ENCODE data around the gene TRPM8. TPM values are rescaled to one million over a fixed set of nuclear protein-coding genes. Genes with fewer than 3 reads are reported as not detected.

The TRPM8 gene
- total RNA-seq, 2 experiments from 2014 or later: not detected

- Mint-ChIP-seq H3K27ac (no peak overlapping the region), H3K27me3 (ENCODE audit: low read depth) (peaks cover 17% of the 10 kb centered on the region), H3K4me1 (ENCODE audit: low read depth) (peaks cover 5% of the 10 kb centered on the region), H3K36me3 (ENCODE audit: low read depth) (no peaks in the 10 kb centered on the region), H3K4me3 (no peak overlapping the region), H3K9me3 (ENCODE audit: insufficient read depth) (no peaks in the 10 kb centered on the region)
- no peak for DNase-seq
- ChIA-PET POLR2A (no interaction called here), CTCF (interaction anchor here (1.0 kb wide), 1 partner anchor 17 kb away, joined by 3 read pairs; no protein-coding TSS in a partner anchor)
- no peak for ATAC-seq
Observed at GRCh38 chr2:233915128-233915527, 2.0 kb upstream of the TRPM8 start.

- H3K4me1 Mint-ChIP-seq (ENCODE audit: low read depth): peaks cover 6% of the 10 kb centered on the region
- POLR2A ChIA-PET: interaction anchor here (0.5 kb wide), 1 partner anchor 106 kb away, joined by 3 read pairs; no protein-coding TSS in a partner anchor
- CTCF ChIA-PET: interaction anchor here (1.1 kb wide), 1 partner anchor 57 kb away, joined by 3 read pairs; no protein-coding TSS in a partner anchor
Observed at GRCh38 chr2:233919319-233919718, 2.1 kb downstream of the TRPM8 start.

GRCh38 chr2:233919938-233920337 lies 2.8 kb downstream of the TRPM8 start:
- Mint-ChIP-seq H3K27me3 (ENCODE audit: low read depth) (peaks cover 31% of the 10 kb centered on the region), H3K36me3 (ENCODE audit: low read depth) (no peaks in the 10 kb centered on the region), H3K4me1 (ENCODE audit: low read depth) (peaks cover 6% of the 10 kb centered on the region), H3K27ac (no peak overlapping the region), H3K4me3 (no peak overlapping the region), H3K9me3 (ENCODE audit: insufficient read depth) (no peaks in the 10 kb centered on the region)
- DNase-seq: peak; percentile 27
- ChIA-PET CTCF (no interaction called here), POLR2A (no interaction called here)
- ATAC-seq: peak; percentile 30

More at GRCh38 chr2:233919319-233919718, 2.1 kb downstream of the TRPM8 start:
- no peak for DNase-seq
- Mint-ChIP-seq H3K27ac (no peak overlapping the region), H3K36me3 (ENCODE audit: low read depth) (no peaks in the 10 kb centered on the region), H3K9me3 (ENCODE audit: insufficient read depth) (no peaks in the 10 kb centered on the region), H3K4me3 (no peak overlapping the region), H3K27me3 (ENCODE audit: low read depth) (peaks cover 27% of the 10 kb centered on the region)
- no peak for ATAC-seq

GRCh38 chr2:233922471-233922870 lies 5.3 kb downstream of the TRPM8 start:
- ChIA-PET CTCF (interaction anchor here (0.9 kb wide), 1 partner anchor 65 kb away, joined by 3 read pairs; no protein-coding TSS in a partner anchor), POLR2A (no interaction called here)
- H3K9me3 Mint-ChIP-seq (ENCODE audit: insufficient read depth): no peaks in the 10 kb centered on the region
- DNase-seq (no peak), ATAC-seq (no peak)
- peaks cover 6% of the 10 kb centered on the region for H3K4me1 Mint-ChIP-seq (ENCODE audit: low read depth)
- H3K4me3 Mint-ChIP-seq: no peak overlapping the region
- H3K27ac Mint-ChIP-seq: no peak overlapping the region
- peaks cover 30% of the 10 kb centered on the region for H3K27me3 Mint-ChIP-seq (ENCODE audit: low read depth)
- H3K36me3 Mint-ChIP-seq (ENCODE audit: low read depth): no peaks in the 10 kb centered on the region

GRCh38 chr2:233925402-233925801 lies 8.2 kb downstream of the TRPM8 start:
- no peaks in the 10 kb centered on the region for H3K36me3 Mint-ChIP-seq (ENCODE audit: low read depth)
- POLR2A ChIA-PET: no interaction called here
- no peak overlapping the region for H3K4me3 Mint-ChIP-seq
- H3K27me3 Mint-ChIP-seq (ENCODE audit: low read depth): peaks cover 32% of the 10 kb centered on the region
- H3K27ac Mint-ChIP-seq: no peak overlapping the region
- CTCF ChIA-PET: no interaction called here
- ATAC-seq (no peak), DNase-seq (no peak)
- H3K4me1 Mint-ChIP-seq (ENCODE audit: low read depth): peaks cover 5% of the 10 kb centered on the region
- H3K9me3 Mint-ChIP-seq (ENCODE audit: insufficient read depth): no peaks in the 10 kb centered on the region

- H3K36me3 Mint-ChIP-seq (ENCODE audit: low read depth): no peaks in the 10 kb centered on the region
- peaks cover 40% of the 10 kb centered on the region for H3K27me3 Mint-ChIP-seq (ENCODE audit: low read depth)
- H3K9me3 Mint-ChIP-seq (ENCODE audit: insufficient read depth): no peaks in the 10 kb centered on the region
- peaks cover 5% of the 10 kb centered on the region for H3K4me1 Mint-ChIP-seq (ENCODE audit: low read depth)
- ChIA-PET CTCF (no interaction called here), POLR2A (no interaction called here)
- ATAC-seq (no peak), DNase-seq (no peak)
- H3K27ac Mint-ChIP-seq: no peak overlapping the region
- no peak overlapping the region for H3K4me3 Mint-ChIP-seq
Observed at GRCh38 chr2:233926806-233927205, 9.6 kb downstream of the TRPM8 start.

- peaks cover 38% of the 10 kb centered on the region for H3K27me3 Mint-ChIP-seq (ENCODE audit: low read depth)
- H3K27ac Mint-ChIP-seq: no peak overlapping the region
- peaks cover 5% of the 10 kb centered on the region for H3K4me1 Mint-ChIP-seq (ENCODE audit: low read depth)
- ChIA-PET CTCF (interaction anchor here (0.7 to 1.2 kb wide), 8 partner anchors 11 to 187 kb away, joined by 3 to 4 read pairs (median 3); no protein-coding TSS in a partner anchor), POLR2A (no interaction called here)
- H3K4me3 Mint-ChIP-seq: no peak overlapping the region
- DNase-seq: peak; percentile 45
- H3K36me3 Mint-ChIP-seq (ENCODE audit: low read depth): no peaks in the 10 kb centered on the region
- no peaks in the 10 kb centered on the region for H3K9me3 Mint-ChIP-seq (ENCODE audit: insufficient read depth)
- no peak for ATAC-seq
Observed at GRCh38 chr2:233928594-233929351, 11.6 kb downstream of the TRPM8 start.

GRCh38 chr2:233929352-233930022 lies 12.3 kb downstream of the TRPM8 start:
- Mint-ChIP-seq H3K27me3 (ENCODE audit: low read depth) (peaks cover 37% of the 10 kb centered on the region), H3K4me3 (no peak overlapping the region), H3K4me1 (ENCODE audit: low read depth) (peaks cover 5% of the 10 kb centered on the region), H3K27ac (no peak overlapping the region), H3K9me3 (ENCODE audit: insufficient read depth) (no peaks in the 10 kb centered on the region), H3K36me3 (ENCODE audit: low read depth) (no peaks in the 10 kb centered on the region)
- POLR2A ChIA-PET: interaction anchor here (0.6 kb wide), 1 partner anchor 400 kb away, joined by 3 read pairs; no protein-coding TSS in a partner anchor
- CTCF ChIA-PET: interaction anchor here (1.0 kb wide), 1 partner anchor 66 kb away, joined by 4 read pairs; no protein-coding TSS in a partner anchor
- ATAC-seq (no peak), DNase-seq (no peak)

GRCh38 chr2:233934524-233934923 lies 17.4 kb downstream of the TRPM8 start:
- ChIA-PET CTCF (interaction anchor here (0.7 kb wide), 1 partner anchor 78 kb away, joined by 3 read pairs; no protein-coding TSS in a partner anchor), POLR2A (no interaction called here)
- Mint-ChIP-seq H3K27me3 (ENCODE audit: low read depth) (peaks cover 44% of the 10 kb centered on the region), H3K27ac (no peak overlapping the region), H3K36me3 (ENCODE audit: low read depth) (no peaks in the 10 kb centered on the region), H3K4me3 (no peak overlapping the region), H3K9me3 (ENCODE audit: insufficient read depth) (no peaks in the 10 kb centered on the region), H3K4me1 (ENCODE audit: low read depth) (peaks cover 3% of the 10 kb centered on the region)
- ATAC-seq (no peak), DNase-seq (no peak)

- H3K27ac Mint-ChIP-seq: no peak overlapping the region
- ChIA-PET CTCF (no interaction called here), POLR2A (no interaction called here)
- no peaks in the 10 kb centered on the region for H3K9me3 Mint-ChIP-seq (ENCODE audit: insufficient read depth)
- no peaks in the 10 kb centered on the region for H3K36me3 Mint-ChIP-seq (ENCODE audit: low read depth)
- H3K4me1 Mint-ChIP-seq (ENCODE audit: low read depth): no peaks in the 10 kb centered on the region
- no peak for ATAC-seq
- no peak overlapping the region for H3K4me3 Mint-ChIP-seq
- H3K27me3 Mint-ChIP-seq (ENCODE audit: low read depth): peaks cover 44% of the 10 kb centered on the region
- no peak for DNase-seq
Observed at GRCh38 chr2:233935426-233935825, 18.3 kb downstream of the TRPM8 start.

- no peaks in the 10 kb centered on the region for H3K4me1 Mint-ChIP-seq (ENCODE audit: low read depth)
- no peaks in the 10 kb centered on the region for H3K9me3 Mint-ChIP-seq (ENCODE audit: insufficient read depth)
- H3K27ac Mint-ChIP-seq: no peak overlapping the region
- CTCF ChIA-PET: interaction anchor here (1.7 kb wide), 1 partner anchor 19 kb away, joined by 5 read pairs; the partner anchor contains the start of gene TRPM8
- H3K4me3 Mint-ChIP-seq: no peak overlapping the region
- DNase-seq (no peak), ATAC-seq (no peak)
- POLR2A ChIA-PET: no interaction called here
- no peaks in the 10 kb centered on the region for H3K36me3 Mint-ChIP-seq (ENCODE audit: low read depth)
- H3K27me3 Mint-ChIP-seq (ENCODE audit: low read depth): peaks cover 45% of the 10 kb centered on the region
Observed at GRCh38 chr2:233936089-233936488, 18.9 kb downstream of the TRPM8 start.

Data from activated CD8-positive, alpha-beta T cell treated with anti-CD3 and anti-CD28 coated beads, Interleukin-2, amount 10 ng/mL, durations not matched to agents 7 days and 5 days (primary cell).